Smooth muscle cell of the umbilical artery (primary cell): ENCODE measurements around the gene CCDC184. TPM values are rescaled to one million over a fixed set of nuclear protein-coding genes. Genes with fewer than 3 reads are reported as not detected.

Source experiments
- total RNA-seq: library from RNA; depleted of rRNA; stranded (reverse); fragments of >200 nt; gene quantifications from 2 replicates; pipeline ENCODE4 v1.2.3, GENCODE V29; 2014

The CCDC184 gene
- total RNA-seq, result 0.89 and 1.6 TPM in 2 replicates

GRCh38 chr12:48183091-48183875 is at the start of gene CCDC184:
CCDC184 (plus strand) TSS chr12:48183644; CDS start chr12:48184123, 479 bp downstream.

GRCh38 chr12:48157018-48157888 is 26.2 kb upstream of the CCDC184 start, which contains the start of gene ASB8:
ASB8 (minus strand) TSS chr12:48157515; CDS start chr12:48153496, 4,019 bp downstream.

DNA sequence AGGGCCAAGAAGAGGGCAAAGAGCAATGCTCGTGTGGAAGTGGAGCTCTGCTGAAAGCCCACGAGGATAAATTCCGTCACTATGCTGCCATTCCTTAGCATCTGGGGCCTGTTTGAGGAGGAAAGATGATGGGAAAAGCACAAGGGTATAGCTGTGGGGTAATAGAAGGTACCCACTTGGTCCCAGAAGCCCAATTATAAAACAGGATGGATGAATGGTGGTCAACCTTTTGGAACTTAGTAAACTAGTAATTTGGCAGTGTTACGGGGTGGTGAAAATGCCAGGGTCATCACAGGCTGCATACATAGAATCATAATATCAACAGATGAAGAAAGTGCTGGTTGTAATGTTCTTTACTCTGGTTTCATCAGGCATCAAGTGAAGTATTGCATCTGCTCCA is 19.7 kb downstream of the CCDC184 start, which contains the start of gene OR10AD1:
TSS of gene OR10AD1 (minus strand) at position 101 of the 400 bp plus-strand sequence. CDS start at position 101, 0 bp downstream.

Other genes with a start within 250 kb of the CCDC184 start
- gene TMEM106C, start 220.0 kb upstream of the CCDC184 start, total RNA-seq, result 95.4 and 115 TPM in 2 replicates
- 0.18 TPM in 1 of 2 replicates, not detected in the other for gene COL2A1, start 179.2 kb upstream of the CCDC184 start, total RNA-seq
- 13.7 and 14.7 TPM in 2 replicates for gene SENP1, start 77.6 kb upstream of the CCDC184 start, total RNA-seq
- gene PFKM, start 64.3 kb upstream of the CCDC184 start, total RNA-seq, result 97.2 and 108 TPM in 2 replicates
- gene ASB8, start 26.1 kb upstream of the CCDC184 start, total RNA-seq, result 12.1 and 13.7 TPM in 2 replicates
- not detected in 2 replicates for gene OR10AD1, start 19.6 kb downstream of the CCDC184 start, total RNA-seq
- gene ZNF641, start 167.3 kb downstream of the CCDC184 start, total RNA-seq, result 10.2 and 17.8 TPM in 2 replicates